WTC11 (cell line): Measurements from ENCODE around the gene CNTN5. TPM values are rescaled to one million over a fixed set of nuclear protein-coding genes. Genes with fewer than 3 reads are reported as not detected.

Source experiments
- ATAC-seq: fragments of 200-7000 bp; cut with Tn5 transposase; 2 replicates; pipeline ENCODE4 v1.10.0; 2021; ENCODE audit warnings: mild to moderate bottlenecking, moderate library complexity
- CTCF ChIA-PET: fragments of 300-600 bp; sonication (Branson Sonifier 250); formaldehyde crosslinking; loops from one replicate; lab custom pipeline; 2021; ENCODE audit warnings: antibody characterized with exemption; lab: Charles Lee
- POLR2A ChIA-PET: fragments of 350-600 bp; sonication (Branson Sonifier 250); formaldehyde crosslinking; loops from one replicate; lab custom pipeline; 2021; ENCODE audit warnings: antibody characterized with exemption; lab: Charles Lee
- DNase-seq: peaks from one replicate; pipeline ENCODE4 v3.0.0; 2021; ENCODE audit warnings: low spot score
- H3K27ac Mint-ChIP-seq: 2 replicates; pipeline ENCODE4 v1.8.0; 2021; ENCODE audit warnings: mixed read lengths
- H3K27me3 Mint-ChIP-seq: 2 replicates; pipeline ENCODE4 v1.8.0; 2021; ENCODE audit warnings: low read depth, mild to moderate bottlenecking, moderate library complexity, mixed read lengths
- H3K36me3 Mint-ChIP-seq: 2 replicates; pipeline ENCODE4 v1.8.0; 2021; ENCODE audit warnings: mixed read lengths
- H3K4me1 Mint-ChIP-seq: 2 replicates; pipeline ENCODE4 v1.8.0; 2022; ENCODE audit warnings: mixed read lengths
- H3K4me3 Mint-ChIP-seq: 2 replicates; pipeline ENCODE4 v1.8.0; 2021; ENCODE audit warnings: mild to moderate bottlenecking, moderate library complexity, mixed read lengths
- H3K9me3 Mint-ChIP-seq: 2 replicates; pipeline ENCODE4 v1.8.0; 2021; ENCODE audit warnings: mixed read lengths
- AR ChIP-seq: fragments of 250-450 bp; sonication (Bioruptor Pico); IDR thresholded peaks from 2 replicates; pipeline ENCODE4 v1.9.0; 2021; ENCODE audit warnings: mild to moderate bottlenecking
- ATF2 ChIP-seq: sonication (generic); formaldehyde crosslinking; IDR thresholded peaks from 2 replicates; pipeline ENCODE4 v1.8.1; 2022; ENCODE audit warnings: low read depth, missing genetic modification reagents, borderline replicate concordance
- ATF3 ChIP-seq: sonication (generic); formaldehyde crosslinking; conservative IDR thresholded peaks from 2 replicates; pipeline ENCODE4 v1.8.1; 2022; ENCODE audit warnings: mild to moderate bottlenecking, missing genetic modification reagents
- CBFB ChIP-seq: sonication (generic); formaldehyde crosslinking; IDR thresholded peaks from 2 replicates; pipeline ENCODE4 v1.8.1; 2022; ENCODE audit warnings: mild to moderate bottlenecking, low read depth, missing genetic modification reagents
- E2F5 ChIP-seq: sonication (generic); formaldehyde crosslinking; IDR thresholded peaks from 2 replicates; pipeline ENCODE4 v1.8.1; 2022; ENCODE audit warnings: mild to moderate bottlenecking, moderate library complexity, missing genetic modification reagents
- FOXP1 ChIP-seq: sonication (generic); formaldehyde crosslinking; IDR thresholded peaks from 2 replicates; pipeline ENCODE4 v1.8.0; 2022; ENCODE audit warnings: missing genetic modification reagents, mild to moderate bottlenecking, moderate library complexity, borderline replicate concordance
- GRHL2 ChIP-seq: fragments of 250-450 bp; sonication (Bioruptor Pico); IDR thresholded peaks from 2 replicates; pipeline ENCODE4 v1.8.0; 2022; ENCODE audit warnings: mild to moderate bottlenecking, moderate library complexity; ENCODE audit not compliant: insufficient replicate concordance, severe bottlenecking
- GTF2I ChIP-seq: fragments of 250-450 bp; sonication (Bioruptor Pico); conservative IDR thresholded peaks from 2 replicates; pipeline ENCODE4 v1.4.0; 2021; ENCODE audit warnings: mild to moderate bottlenecking
- IRF2 ChIP-seq: sonication (generic); formaldehyde crosslinking; IDR thresholded peaks from 2 replicates; pipeline ENCODE4 v1.8.0; 2022; ENCODE audit warnings: low read depth, missing genetic modification reagents, borderline replicate concordance
- JUN ChIP-seq: sonication (generic); formaldehyde crosslinking; IDR thresholded peaks from 2 replicates; pipeline ENCODE4 v1.8.0; 2023; ENCODE audit warnings: mild to moderate bottlenecking, missing genetic modification reagents
- MAX ChIP-seq: sonication (generic); formaldehyde crosslinking; IDR thresholded peaks from 2 replicates; pipeline ENCODE4 v1.8.0; 2022; ENCODE audit warnings: mild to moderate bottlenecking, missing genetic modification reagents
- NFATC4 ChIP-seq: fragments of 250-450 bp; sonication (Bioruptor Pico); IDR thresholded peaks from 2 replicates; pipeline ENCODE4 v1.9.0; 2021; ENCODE audit warnings: mild to moderate bottlenecking
- NFYB ChIP-seq: sonication (generic); formaldehyde crosslinking; conservative IDR thresholded peaks from 2 replicates; pipeline ENCODE4 v1.8.0; 2022; ENCODE audit warnings: low read depth, missing genetic modification reagents
- PREB ChIP-seq: sonication (generic); formaldehyde crosslinking; IDR thresholded peaks from 2 replicates; pipeline ENCODE4 v1.8.1; 2022; ENCODE audit warnings: mild to moderate bottlenecking, missing genetic modification reagents, moderate library complexity, borderline replicate concordance
- TEAD4 ChIP-seq: sonication (generic); formaldehyde crosslinking; IDR thresholded peaks from 2 replicates; pipeline ENCODE4 v1.8.0; 2022; ENCODE audit warnings: mild to moderate bottlenecking, missing genetic modification reagents
- ZBTB43 ChIP-seq: sonication (generic); formaldehyde crosslinking; IDR thresholded peaks from 2 replicates; pipeline ENCODE4 v1.8.1; 2023; ENCODE audit warnings: mild to moderate bottlenecking, missing genetic modification reagents
- ZNF219 ChIP-seq: sonication (generic); formaldehyde crosslinking; IDR thresholded peaks from 2 replicates; pipeline ENCODE4 v1.8.0; 2023; ENCODE audit warnings: missing genetic modification reagents, mild to moderate bottlenecking, borderline replicate concordance
- ZNF317 ChIP-seq: sonication (generic); formaldehyde crosslinking; IDR thresholded peaks from 2 replicates; pipeline ENCODE4 v1.8.1; 2023; ENCODE audit warnings: low read depth, mild to moderate bottlenecking, moderate library complexity, missing genetic modification reagents, borderline replicate concordance
- ZNF416 ChIP-seq: fragments of 250-450 bp; sonication (Bioruptor Pico); IDR thresholded peaks from 2 replicates; pipeline ENCODE4 v1.9.0; 2021; ENCODE audit warnings: mild to moderate bottlenecking, inconsistent platforms
- ZNF425 ChIP-seq: fragments of 250-450 bp; sonication (Bioruptor Pico); conservative IDR thresholded peaks from 2 replicates; pipeline ENCODE4 v1.9.0; 2021; ENCODE audit warnings: mild to moderate bottlenecking
- total RNA-seq: library from RNA; stranded (reverse); gene quantifications from 3 replicates; pipeline ENCODE4 v1.2.3, GENCODE V29; 2021

CNTN5 gene
- total RNA-seq, 1 experiment from 2014 or later = 0.07 TPM

GRCh38 chr11:100009728-100010127 lies 989.0 kb downstream of the CNTN5 start:
- Mint-ChIP-seq H3K36me3 (no peaks in the 10 kb centered on the region), H3K4me3 (no peak overlapping the region), H3K27me3 (no peaks in the 10 kb centered on the region), H3K27ac (no peak overlapping the region), H3K9me3 (peaks cover 10% of the 10 kb centered on the region), H3K4me1 (0 out of 2 replicates have a peak, but pooled peaks cover 4% of the 10 kb centered on the region)
- POLR2A ChIA-PET = no interaction called here
- DNase-seq (no peak), ATAC-seq (no peak)
- no peak for TF ChIP-seq AR (CRISPR knock-in tag)
- TF ChIP-seq GRHL2 = no peak
- no peak for TF ChIP-seq GTF2I (CRISPR knock-in tag)
- no peak for TF ChIP-seq MAX (CRISPR knock-in tag)
- no peak for TF ChIP-seq ZNF416 (CRISPR knock-in tag)
- TF ChIP-seq TEAD4 (CRISPR knock-in tag) = no peak
- TF ChIP-seq JUN (CRISPR knock-in tag) = no peak
- TF ChIP-seq ZNF425 (CRISPR knock-in tag) = no peak
- no peak for TF ChIP-seq ZNF219 (CRISPR knock-in tag)
- TF ChIP-seq NFYB (CRISPR knock-in tag) = no peak
- TF ChIP-seq ZBTB43 (CRISPR knock-in tag) = no peak
- TF ChIP-seq E2F5 = no peak
- no peak for TF ChIP-seq NFATC4 (CRISPR knock-in tag)
- no peak for TF ChIP-seq CBFB (CRISPR knock-in tag)
- TF ChIP-seq IRF2 (CRISPR knock-in tag) = no peak
- TF ChIP-seq ATF2 (CRISPR knock-in tag) = no peak
- no peak for TF ChIP-seq ATF3
- no peak for TF ChIP-seq ZNF317 (CRISPR knock-in tag)
- no peak for TF ChIP-seq PREB (CRISPR knock-in tag)
- TF ChIP-seq FOXP1 = no peak
- CTCF ChIA-PET = interaction anchor here (0.6 to 1.2 kb wide), 5 partner anchors 14 to 871 kb away, joined by 3 read pairs; no protein-coding TSS in a partner anchor
